ENCODE measurements around the gene OSGIN1. TPM values are rescaled to one million over a fixed set of nuclear protein-coding genes. Genes with fewer than 3 reads are reported as not detected.

OSGIN1 gene
- total RNA-seq, 1 experiment from 2014 or later: 9.8 TPM

DNA sequence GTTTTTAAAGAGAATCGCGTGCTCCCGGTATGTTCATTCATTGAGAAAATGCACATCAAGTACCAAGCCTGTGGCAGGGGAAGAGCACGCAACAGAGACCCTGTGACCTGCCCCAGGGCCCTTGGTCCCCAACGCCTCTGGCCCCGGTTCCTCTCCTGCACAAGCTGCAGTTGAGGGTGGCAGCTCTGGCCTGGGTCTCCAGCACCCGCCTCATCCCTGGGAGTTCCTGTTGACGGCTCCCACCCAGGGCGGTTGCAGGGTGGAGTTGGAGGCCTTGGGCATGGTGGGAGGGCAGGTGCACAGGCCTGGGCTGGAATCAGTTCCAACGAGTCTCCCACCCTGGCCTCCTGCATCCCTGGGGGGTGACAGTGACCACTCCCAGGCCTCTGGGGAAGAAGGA is 20.0 kb downstream of the OSGIN1 start:
- POLR2A ChIA-PET (ENCODE audit: unreplicated experiment): no interaction called here
- CTCF ChIA-PET: no interaction called here

DNA sequence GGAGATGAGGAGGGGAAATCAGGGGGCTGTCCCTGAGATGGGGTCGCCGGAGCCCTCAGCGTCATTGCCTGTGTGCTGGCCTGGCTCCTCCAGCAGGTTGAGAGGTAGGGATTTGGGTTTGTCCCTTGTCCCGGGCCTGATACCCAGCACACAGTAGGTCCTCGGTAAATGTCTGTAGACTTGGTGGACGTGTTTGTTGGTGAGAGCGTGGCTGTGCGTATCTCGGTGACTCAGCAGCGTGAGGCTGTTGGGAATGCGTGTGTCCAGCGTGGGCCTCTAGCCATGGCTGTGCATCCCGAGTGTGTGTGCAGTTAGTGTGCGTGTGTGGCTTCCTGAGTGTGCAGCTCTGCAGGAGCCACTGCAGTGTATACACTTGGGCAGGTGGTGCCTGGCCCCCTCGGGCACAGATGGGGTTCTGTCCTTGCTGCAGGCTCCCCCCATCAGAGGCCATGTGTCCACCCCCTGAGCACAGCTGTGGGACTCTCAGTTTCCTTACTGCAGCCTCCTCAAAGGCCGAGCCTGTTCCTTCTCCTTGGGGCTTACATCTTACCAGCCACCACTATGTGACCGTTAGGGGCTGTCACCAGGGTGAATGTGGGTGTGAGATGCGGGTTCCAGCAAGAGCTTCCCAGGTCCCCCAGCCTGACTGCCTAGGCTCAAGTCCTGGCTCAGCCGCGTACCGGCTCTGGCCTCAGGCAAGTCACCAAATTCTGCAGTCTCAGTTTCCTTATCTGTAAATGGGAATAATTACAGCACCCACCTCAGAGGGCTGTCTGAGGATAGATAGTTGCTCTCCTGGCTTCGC is 20.7 kb downstream of the OSGIN1 start:
- no peak for ATAC-seq
- Histone ChIP-seq H3K27ac (ENCODE audit: low read length) (no peak overlapping the region), H3K79me2 (ENCODE audit: low read length) (no peaks in the 10 kb centered on the region), H3K4me2 (ENCODE audit: low read length) (no peak overlapping the region), H3K9ac (ENCODE audit: low read length) (no peak overlapping the region), H3K27me3 (ENCODE audit: low read length) (no peaks in the 10 kb centered on the region), H3K4me3 (ENCODE audit: low read length) (no peak overlapping the region), H3F3A (ENCODE audit: low read length, unreplicated experiment) (no peaks in the 10 kb centered on the region), H2AFZ (ENCODE audit: low read length) (no peak overlapping the region), H3K9me2 (replicated peaks; ENCODE audit: low read length) (no peaks in the 10 kb centered on the region), H3K36me3 (ENCODE audit: low read depth, low read length) (no peaks in the 10 kb centered on the region), H3K9me3 (ENCODE audit: low read length) (no peaks in the 10 kb centered on the region), H4K20me1 (ENCODE audit: low read length) (no peaks in the 10 kb centered on the region), H3K4me1 (ENCODE audit: insufficient read depth, low read length) (no peaks in the 10 kb centered on the region)
- POLR2A ChIA-PET (ENCODE audit: unreplicated experiment): no interaction called here
- CTCF ChIA-PET: no interaction called here
- intact Hi-C loops (cut with micrococcal nuclease): no loop called here
- BruUV-seq (replicated peaks): no TSS peak
- no peak for DNase-seq
- no peak for TF ChIP-seq CTCF (conservative IDR thresholded peaks at IDR 0.05; ENCODE audit: low read depth, low read length)
- no peak for TF ChIP-seq EZH2phosphoT487 (IDR thresholded peaks at IDR 0.05; ENCODE audit: borderline replicate concordance, low read length)
- no peak for TF ChIP-seq EZH2 (IDR thresholded peaks at IDR 0.05; ENCODE audit: low read length, unreplicated experiment)

More for the DNA sequence above, 20.0 kb downstream of the OSGIN1 start:
- H3K79me2 ChIP-seq (ENCODE audit: low read length): no peaks in the 10 kb centered on the region
- DNase-seq (no peak), ATAC-seq (no peak)
- no peaks in the 10 kb centered on the region for H3K9me3 ChIP-seq (ENCODE audit: low read length)
- no peaks in the 10 kb centered on the region for H3K9me2 ChIP-seq (replicated peaks; ENCODE audit: low read length)
- intact Hi-C loops (cut with micrococcal nuclease): no loop called here
- no peaks in the 10 kb centered on the region for H3K4me1 ChIP-seq (ENCODE audit: insufficient read depth, low read length)
- H3K9ac ChIP-seq (ENCODE audit: low read length): no peak overlapping the region
- H3F3A ChIP-seq (ENCODE audit: low read length, unreplicated experiment): no peaks in the 10 kb centered on the region
- no TSS peak for BruUV-seq (replicated peaks)
- no peaks in the 10 kb centered on the region for H4K20me1 ChIP-seq (ENCODE audit: low read length)
- H3K27me3 ChIP-seq (ENCODE audit: low read length): no peaks in the 10 kb centered on the region
- H3K27ac ChIP-seq (ENCODE audit: low read length): no peak overlapping the region
- no peak for TF ChIP-seq EZH2 (IDR thresholded peaks at IDR 0.05; ENCODE audit: low read length, unreplicated experiment)
- TF ChIP-seq CTCF (conservative IDR thresholded peaks at IDR 0.05; ENCODE audit: low read depth, low read length): no peak
- no peak for TF ChIP-seq EZH2phosphoT487 (IDR thresholded peaks at IDR 0.05; ENCODE audit: borderline replicate concordance, low read length)
- H2AFZ ChIP-seq (ENCODE audit: low read length): no peak overlapping the region
- H3K36me3 ChIP-seq (ENCODE audit: low read depth, low read length): no peaks in the 10 kb centered on the region
- no peak overlapping the region for H3K4me3 ChIP-seq (ENCODE audit: low read length)
- no peak overlapping the region for H3K4me2 ChIP-seq (ENCODE audit: low read length)

GRCh38 chr16:83974475-83974874 is 21.4 kb downstream of the OSGIN1 start:
- Histone ChIP-seq H3K9me2 (replicated peaks; ENCODE audit: low read length) (no peaks in the 10 kb centered on the region), H3F3A (ENCODE audit: low read length, unreplicated experiment) (no peaks in the 10 kb centered on the region), H2AFZ (ENCODE audit: low read length) (no peak overlapping the region), H3K79me2 (ENCODE audit: low read length) (no peaks in the 10 kb centered on the region), H3K9me3 (ENCODE audit: low read length) (no peaks in the 10 kb centered on the region), H3K27ac (ENCODE audit: low read length) (no peak overlapping the region), H3K27me3 (ENCODE audit: low read length) (no peaks in the 10 kb centered on the region), H3K4me1 (ENCODE audit: insufficient read depth, low read length) (no peaks in the 10 kb centered on the region), H3K4me2 (ENCODE audit: low read length) (no peak overlapping the region), H4K20me1 (ENCODE audit: low read length) (no peaks in the 10 kb centered on the region), H3K36me3 (ENCODE audit: low read depth, low read length) (no peaks in the 10 kb centered on the region), H3K4me3 (ENCODE audit: low read length) (no peak overlapping the region), H3K9ac (ENCODE audit: low read length) (no peak overlapping the region)
- intact Hi-C loops (cut with micrococcal nuclease): no loop called here
- no TSS peak for BruUV-seq (replicated peaks)
- POLR2A ChIA-PET (ENCODE audit: unreplicated experiment): no interaction called here
- TF ChIP-seq EZH2phosphoT487 (IDR thresholded peaks at IDR 0.05; ENCODE audit: borderline replicate concordance, low read length) (no peak), CTCF (conservative IDR thresholded peaks at IDR 0.05; ENCODE audit: low read depth, low read length) (no peak), EZH2 (IDR thresholded peaks at IDR 0.05; ENCODE audit: low read length, unreplicated experiment) (no peak)
- no peak for ATAC-seq
- no peak for DNase-seq
- CTCF ChIA-PET: no interaction called here
